DMS153 (cell line): Measurements from ENCODE around the gene SDF2L1.
"Not testable (repeated sequence)": the region's sequence is repeated elsewhere in the genome, so short reads cannot be mapped to it uniquely, and the experiment has no call there.

Experiments used
- DNase-seq: peaks from one replicate; lab custom pipeline; 2025; lab: John Stamatoyannopoulos, UW

Gene SDF2L1

GRCh38 chr22:21636629-21637218 is 5.4 kb upstream of the SDF2L1 start:
- DNase-seq, result no peak

GRCh38 chr22:21637450-21637849 is 4.7 kb upstream of the SDF2L1 start:
- not testable (repeated sequence) for DNase-seq

GRCh38 chr22:21639359-21639758 is 2.7 kb upstream of the SDF2L1 start:
- DNase-seq, result no peak

GRCh38 chr22:21640810-21641209 is 1.3 kb upstream of the SDF2L1 start:
- DNase-seq, result no peak

GRCh38 chr22:21641417-21641788 is 699 bp upstream of the SDF2L1 start:
- no peak for DNase-seq

- peak; percentile 36 for DNase-seq
Observed at GRCh38 chr22:21642584-21643448, 714 bp downstream of the SDF2L1 start.

- DNase-seq, result no peak
Observed at GRCh38 chr22:21643533-21644357, 1.6 kb downstream of the SDF2L1 start.

GRCh38 chr22:21645513-21645912 is 3.4 kb downstream of the SDF2L1 start:
- not testable (repeated sequence) for DNase-seq

- peak; percentile 58 for DNase-seq
Observed at GRCh38 chr22:21646608-21647590, 4.8 kb downstream of the SDF2L1 start.

GRCh38 chr22:21650280-21650679 is 8.2 kb downstream of the SDF2L1 start:
- no peak for DNase-seq

GRCh38 chr22:21650823-21651520 is 8.9 kb downstream of the SDF2L1 start:
- DNase-seq, result no peak

- DNase-seq, result no peak
Observed at GRCh38 chr22:21651521-21652009, 9.5 kb downstream of the SDF2L1 start.

GRCh38 chr22:21652010-21652546 is 10.0 kb downstream of the SDF2L1 start:
- DNase-seq, result peak; percentile 66

- no peak for DNase-seq
Observed at GRCh38 chr22:21652547-21653545, 10.7 kb downstream of the SDF2L1 start.

GRCh38 chr22:21657020-21657359 is 14.9 kb downstream of the SDF2L1 start:
- no peak for DNase-seq

- peak; percentile 88 for DNase-seq
Observed at GRCh38 chr22:21657360-21658032, 15.4 kb downstream of the SDF2L1 start.

GRCh38 chr22:21659864-21660525 is 17.9 kb downstream of the SDF2L1 start:
- DNase-seq, result no peak

- DNase-seq, result no peak
Observed at GRCh38 chr22:21660904-21661303, 18.8 kb downstream of the SDF2L1 start.
